A673 (cell line): ENCODE results near the gene SYNE1. TPM values are rescaled to one million over a fixed set of nuclear protein-coding genes. Genes with fewer than 3 reads are reported as not detected.

ENCODE experiments used
- BruUV-seq: library from RNA; stranded (reverse); fragments of 400-500 nt; replicated peaks from 2 replicates; lab custom pipeline; 2021; lab: Mats Ljungman, UMichigan
- CTCF ChIA-PET: fragments of 300-600 bp; sonication (Branson Sonifier 250); formaldehyde crosslinking; loops from one replicate; lab custom pipeline; 2022; ENCODE audit warnings: antibody characterized with exemption; lab: Charles Lee
- POLR2A ChIA-PET: fragments of 300-600 bp; sonication (Branson Sonifier 250); formaldehyde crosslinking; loops from one replicate; lab custom pipeline; 2022; ENCODE audit warnings: antibody characterized with exemption; ENCODE audit not compliant: low non-redundant PET; lab: Charles Lee
- DNase-seq: peaks from one replicate; pipeline ENCODE4 v3.0.0-alpha.2; 2015; ENCODE audit warnings: low spot score
- H3K27ac ChIP-seq: fragments of 200-600 bp; sonication (generic); 2 replicates; pipeline ENCODE4 v1.5.1; 2016; ENCODE audit warnings: mixed run types, low read depth, mild to moderate bottlenecking, mixed read lengths, antibody characterized with exemption, low read length; ENCODE audit not compliant: poor library complexity, severe bottlenecking
- H3K27me3 ChIP-seq: fragments of 200-600 bp; sonication (generic); replicated peaks from 2 replicates; pipeline ENCODE4 v1.6.1; 2017; ENCODE audit warnings: mixed run types, low read depth, mild to moderate bottlenecking, mixed read lengths, antibody characterized with exemption, low read length; ENCODE audit not compliant: insufficient read depth, poor library complexity
- H3K36me3 ChIP-seq: fragments of 200-600 bp; sonication (generic); 2 replicates; pipeline ENCODE4 v1.6.1; 2016; ENCODE audit warnings: mixed run types, mild to moderate bottlenecking, mixed read lengths, antibody characterized with exemption, low read length; ENCODE audit not compliant: insufficient read depth, poor library complexity, severe bottlenecking
- H3K4me1 ChIP-seq: fragments of 200-600 bp; sonication (generic); 2 replicates; pipeline ENCODE4 v1.6.1; 2017; ENCODE audit warnings: mixed run types, mild to moderate bottlenecking, mixed read lengths, antibody characterized with exemption, low read length; ENCODE audit not compliant: insufficient read depth, poor library complexity, severe bottlenecking
- H3K4me3 ChIP-seq: fragments of 200-600 bp; sonication (generic); 2 replicates; pipeline ENCODE4 v1.5.1; 2016; ENCODE audit warnings: low read depth, mixed run types, mild to moderate bottlenecking, mixed read lengths, low read length; ENCODE audit not compliant: poor library complexity, severe bottlenecking
- H3K9me3 ChIP-seq: fragments of 200-600 bp; sonication (generic); 2 replicates; pipeline ENCODE4 v1.6.1; 2016; ENCODE audit warnings: mixed run types, low read depth, mild to moderate bottlenecking, mixed read lengths, antibody characterized with exemption, low read length; ENCODE audit not compliant: poor library complexity, severe bottlenecking
- CTCF ChIP-seq: fragments of 300-800, 200-600 bp; sonication (generic); conservative IDR thresholded peaks from 2 replicates; pipeline ENCODE4 v1.5.1; 2017; ENCODE audit warnings: low read depth, mild to moderate bottlenecking, antibody characterized with exemption, low read length, moderate library complexity, mixed read lengths
- EZH2 ChIP-seq: fragments of 200-600 bp; sonication (generic); IDR thresholded peaks from 2 replicates; pipeline ENCODE4 v1.6.1; 2017; ENCODE audit warnings: borderline replicate concordance, low read depth, mild to moderate bottlenecking, mixed read lengths, antibody characterized with exemption, low read length; ENCODE audit not compliant: poor library complexity, severe bottlenecking
- intact Hi-C: fragments of 100-400 bp; cut with micrococcal nuclease; formaldehyde crosslinking; loops from one replicate; pipeline ENCODE4 v1.10.0; 2022; ENCODE audit not compliant: unreplicated experiment
- total RNA-seq: library from RNA; stranded (reverse); gene quantifications from 2 replicates; pipeline ENCODE4 v1.2.3, GENCODE V29; 2021

Gene SYNE1
- total RNA-seq, 1 experiment from 2014 or later = 12.1 TPM

DNA sequence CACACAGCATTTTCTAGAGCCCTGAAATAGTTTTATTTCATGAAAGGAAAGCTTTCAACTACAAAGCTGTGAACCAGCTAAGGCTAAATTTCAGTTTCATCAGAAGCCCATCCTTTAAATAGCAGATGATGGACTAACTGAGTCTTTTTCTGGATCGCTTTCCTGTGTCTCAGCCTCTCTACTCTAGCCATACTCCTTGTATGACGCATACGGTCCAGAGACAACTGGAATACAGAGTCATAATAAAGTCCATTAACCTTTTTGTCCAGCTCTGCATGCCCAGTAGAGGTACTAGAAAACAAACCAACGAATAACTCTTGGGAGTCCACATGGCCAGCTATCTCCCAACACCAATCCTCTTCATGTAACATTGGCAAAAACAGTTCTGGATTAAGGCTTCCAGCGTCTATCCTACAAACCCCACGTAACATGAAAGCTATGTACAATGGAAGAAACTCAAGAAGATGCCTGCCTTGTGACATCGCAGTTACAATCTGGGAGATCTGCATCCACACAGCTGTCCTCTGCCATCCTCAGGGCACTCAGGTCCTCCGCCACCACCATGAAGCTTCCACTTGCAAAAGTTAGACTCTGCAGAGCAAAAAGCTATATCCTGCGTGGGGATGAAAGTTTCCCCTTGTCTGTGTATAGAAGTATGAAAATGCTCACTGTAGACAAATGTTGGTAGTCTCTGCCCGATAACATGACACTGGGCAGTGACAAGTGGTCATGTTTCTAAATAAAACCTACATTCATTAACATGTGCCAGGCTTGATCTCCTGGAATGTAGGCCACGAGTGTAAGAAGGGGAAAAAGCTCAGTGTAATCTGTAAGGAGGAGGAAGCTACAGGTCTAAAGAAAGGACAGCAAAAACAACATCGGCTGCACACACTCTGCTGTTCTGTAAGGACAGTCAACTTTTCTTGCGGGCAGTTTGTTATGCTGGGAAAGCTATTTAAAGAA, 469.2 kb downstream of the SYNE1 start:
- no peak overlapping the region for H3K27ac ChIP-seq
- no TSS peak for BruUV-seq
- ChIA-PET CTCF (interaction anchor here (1.1 kb wide), 1 partner anchor 43 kb away, joined by 3 read pairs; no protein-coding TSS in a partner anchor), POLR2A (no interaction called here)
- H3K27me3 ChIP-seq = no peaks in the 10 kb centered on the region
- H3K4me3 ChIP-seq = no peak overlapping the region
- no peak for DNase-seq
- no peaks in the 10 kb centered on the region for H3K9me3 ChIP-seq
- TF ChIP-seq CTCF (no peak), EZH2 (no peak)
- H3K36me3 ChIP-seq = no peaks in the 10 kb centered on the region
- H3K4me1 ChIP-seq = no peaks in the 10 kb centered on the region
- intact Hi-C loops = no loop called here

DNA sequence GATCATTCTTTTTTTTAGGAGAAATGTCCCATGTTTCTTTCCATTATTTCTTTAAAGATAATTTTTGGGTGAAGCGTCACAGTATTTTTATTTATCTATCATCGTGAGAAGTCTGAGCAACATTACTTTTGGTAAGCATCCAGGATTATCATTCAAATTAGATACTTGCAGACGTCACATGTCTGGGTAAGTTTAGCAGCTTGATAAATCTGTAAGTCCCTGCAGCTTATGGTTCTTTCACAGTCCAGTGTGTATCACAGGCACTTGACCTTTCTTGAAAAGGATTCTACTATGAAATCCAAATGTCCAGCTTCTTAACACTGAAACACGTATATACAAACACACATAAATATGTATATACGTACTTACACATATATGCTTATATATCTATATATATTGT, 470.3 kb downstream of the SYNE1 start:
- H3K36me3 ChIP-seq = no peaks in the 10 kb centered on the region
- H3K4me3 ChIP-seq = no peak overlapping the region
- TF ChIP-seq EZH2 (no peak), CTCF (no peak)
- ChIA-PET CTCF (no interaction called here), POLR2A (no interaction called here)
- no peak overlapping the region for H3K27ac ChIP-seq
- intact Hi-C loops = no loop called here
- no peaks in the 10 kb centered on the region for H3K9me3 ChIP-seq
- no peak for DNase-seq
- no peaks in the 10 kb centered on the region for H3K27me3 ChIP-seq
- no TSS peak for BruUV-seq
- no peaks in the 10 kb centered on the region for H3K4me1 ChIP-seq

GRCh38 chr6:152166497-152166896, 470.7 kb downstream of the SYNE1 start:
- Histone ChIP-seq H3K27ac (no peak overlapping the region), H3K27me3 (no peaks in the 10 kb centered on the region), H3K4me1 (no peaks in the 10 kb centered on the region), H3K9me3 (no peaks in the 10 kb centered on the region), H3K36me3 (no peaks in the 10 kb centered on the region), H3K4me3 (no peak overlapping the region)
- ChIA-PET CTCF (no interaction called here), POLR2A (no interaction called here)
- intact Hi-C loops = no loop called here
- TF ChIP-seq CTCF = no peak
- no peak for TF ChIP-seq EZH2
- no peak for DNase-seq
- BruUV-seq = no TSS peak
